ENCODE data around the gene KCNQ1.

- TF ChIP-seq, protein P1, sequence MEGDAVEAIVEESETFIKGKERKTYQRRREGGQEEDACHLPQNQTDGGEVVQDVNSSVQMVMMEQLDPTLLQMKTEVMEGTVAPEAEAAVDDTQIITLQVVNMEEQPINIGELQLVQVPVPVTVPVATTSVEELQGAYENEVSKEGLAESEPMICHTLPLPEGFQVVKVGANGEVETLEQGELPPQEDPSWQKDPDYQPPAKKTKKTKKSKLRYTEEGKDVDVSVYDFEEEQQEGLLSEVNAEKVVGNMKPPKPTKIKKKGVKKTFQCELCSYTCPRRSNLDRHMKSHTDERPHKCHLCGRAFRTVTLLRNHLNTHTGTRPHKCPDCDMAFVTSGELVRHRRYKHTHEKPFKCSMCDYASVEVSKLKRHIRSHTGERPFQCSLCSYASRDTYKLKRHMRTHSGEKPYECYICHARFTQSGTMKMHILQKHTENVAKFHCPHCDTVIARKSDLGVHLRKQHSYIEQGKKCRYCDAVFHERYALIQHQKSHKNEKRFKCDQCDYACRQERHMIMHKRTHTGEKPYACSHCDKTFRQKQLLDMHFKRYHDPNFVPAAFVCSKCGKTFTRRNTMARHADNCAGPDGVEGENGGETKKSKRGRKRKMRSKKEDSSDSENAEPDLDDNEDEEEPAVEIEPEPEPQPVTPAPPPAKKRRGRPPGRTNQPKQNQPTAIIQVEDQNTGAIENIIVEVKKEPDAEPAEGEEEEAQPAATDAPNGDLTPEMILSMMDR (IDR thresholded peaks at IDR 0.05) = no peak
- TF ChIP-seq POLR2A (IDR thresholded peaks at IDR 0.05) = no peak
Observed at GRCh38 chr11:2700415-2701211, 255.8 kb downstream of the KCNQ1 start.

Measured in adrenal gland (tissue), 5 donors.